GM12865 (cell line): ENCODE results near the gene SLC25A19.

Experiments used
- DNase-seq: peaks from one replicate; pipeline ENCODE4 v3.0.0; 2010; ENCODE audit warnings: low read depth
- H3K4me3 ChIP-seq: 2 replicates; pipeline ENCODE4 v1.5.1; 2011; ENCODE audit warnings: mild to moderate bottlenecking, low read depth, low read length, control low read depth
- CTCF ChIP-seq: IDR thresholded peaks from 2 replicates; pipeline ENCODE4 v1.5.1; 2011; ENCODE audit warnings: low read length, control low read depth, low read depth, inconsistent platforms; ENCODE audit not compliant: insufficient read depth; ENCODE audit errors: missing control alignments

The SLC25A19 gene

GRCh38 chr17:75326226-75326848, 37.1 kb upstream of the SLC25A19 start:
- no peak overlapping the region for H3K4me3 ChIP-seq
- DNase-seq = no peak
- no peak for TF ChIP-seq CTCF

- no peak for DNase-seq
- no peak overlapping the region for H3K4me3 ChIP-seq
- no peak for TF ChIP-seq CTCF
Observed at GRCh38 chr17:75325827-75326225, 36.6 kb upstream of the SLC25A19 start.

DNA sequence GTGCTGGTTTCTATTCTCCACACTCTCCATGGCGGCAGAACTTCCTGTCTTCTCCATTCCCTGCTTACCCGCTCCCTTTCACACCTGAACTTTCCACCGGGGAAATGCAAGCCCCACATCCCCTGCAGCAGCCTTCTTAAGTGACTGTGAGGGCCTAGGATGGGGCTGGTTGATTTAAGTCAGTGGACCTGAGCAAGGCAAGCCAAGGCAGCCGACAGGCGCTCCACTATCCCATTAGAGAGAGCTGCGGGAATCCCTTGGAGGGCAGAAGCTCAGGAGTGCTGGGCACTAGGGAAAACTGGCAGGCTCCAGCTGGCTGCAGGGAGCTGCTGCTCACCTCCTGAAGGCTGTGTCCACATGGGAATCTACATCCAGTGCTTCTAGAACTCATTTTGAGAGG, 36.1 kb upstream of the SLC25A19 start:
- TF ChIP-seq CTCF = no peak
- DNase-seq = no peak
- H3K4me3 ChIP-seq = no peak overlapping the region

DNA sequence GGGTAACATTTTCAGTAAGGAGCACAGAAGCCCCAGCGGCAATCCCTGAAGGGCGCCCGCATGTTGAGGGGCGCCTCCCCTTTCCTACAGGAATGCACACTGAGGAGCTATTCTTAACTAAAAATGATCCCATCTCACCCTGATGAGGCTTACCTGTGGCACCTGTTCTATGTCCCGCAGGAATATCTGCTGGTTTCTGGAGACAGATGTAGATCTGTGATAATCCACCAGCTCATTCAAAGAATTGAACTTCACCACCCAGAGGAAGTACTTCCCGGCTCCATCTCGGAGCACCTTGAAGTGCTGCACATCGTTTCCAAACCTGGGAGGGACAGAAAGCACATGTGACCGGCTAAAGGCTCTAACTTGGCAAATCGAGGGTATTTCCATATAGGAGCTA, 32.3 kb upstream of the SLC25A19 start:
- TF ChIP-seq CTCF = no peak
- no peak for DNase-seq
- H3K4me3 ChIP-seq = no peak overlapping the region

- H3K4me3 ChIP-seq = peak overlapping the region; percentile 49
- TF ChIP-seq CTCF = no peak
- peak; percentile 82 for DNase-seq
Observed at GRCh38 chr17:75319904-75320691, 30.9 kb upstream of the SLC25A19 start.

- no peak for DNase-seq
- no peak for TF ChIP-seq CTCF
- no peak overlapping the region for H3K4me3 ChIP-seq
Observed at GRCh38 chr17:75318615-75319222, 29.5 kb upstream of the SLC25A19 start.

- no peak for DNase-seq
- TF ChIP-seq CTCF = no peak
- no peak overlapping the region for H3K4me3 ChIP-seq
Observed at GRCh38 chr17:75318211-75318610, 29.0 kb upstream of the SLC25A19 start.
